AG09309 (cell line): ENCODE measurements around the gene MAPRE2.

Experiments used
- DNase-seq: peaks from one replicate; pipeline ENCODE4 v3.0.0-alpha.2; 2010; ENCODE audit warnings: low read depth
- H3K4me3 ChIP-seq: 2 replicates; pipeline ENCODE4 v1.5.1; 2011; ENCODE audit warnings: mild to moderate bottlenecking, low read depth, low read length, moderate library complexity; ENCODE audit not compliant: control insufficient read depth
- CTCF ChIP-seq: IDR thresholded peaks from 2 replicates; pipeline ENCODE4 v1.5.1; 2011; ENCODE audit warnings: mild to moderate bottlenecking, low read depth, low read length, inconsistent platforms; ENCODE audit not compliant: insufficient read depth, control insufficient read depth; ENCODE audit errors: missing control alignments

MAPRE2 gene

GRCh38 chr18:35192415-35192814 is 151.2 kb downstream of the MAPRE2 start:
- no peak for TF ChIP-seq CTCF
- H3K4me3 ChIP-seq, result no peak overlapping the region
- DNase-seq, result no peak
